HK-2 (cell line): ENCODE results near the gene UGT2B15.
"Not testable (repeated sequence)": the region's sequence is repeated elsewhere in the genome, so short reads cannot be mapped to it uniquely, and the experiment has no call there.

ENCODE experiments used
- DNase-seq: peaks from one replicate; pipeline ENCODE4 v3.0.0-alpha.2; 2018; ENCODE audit not compliant: unreplicated experiment

The UGT2B15 gene

DNA sequence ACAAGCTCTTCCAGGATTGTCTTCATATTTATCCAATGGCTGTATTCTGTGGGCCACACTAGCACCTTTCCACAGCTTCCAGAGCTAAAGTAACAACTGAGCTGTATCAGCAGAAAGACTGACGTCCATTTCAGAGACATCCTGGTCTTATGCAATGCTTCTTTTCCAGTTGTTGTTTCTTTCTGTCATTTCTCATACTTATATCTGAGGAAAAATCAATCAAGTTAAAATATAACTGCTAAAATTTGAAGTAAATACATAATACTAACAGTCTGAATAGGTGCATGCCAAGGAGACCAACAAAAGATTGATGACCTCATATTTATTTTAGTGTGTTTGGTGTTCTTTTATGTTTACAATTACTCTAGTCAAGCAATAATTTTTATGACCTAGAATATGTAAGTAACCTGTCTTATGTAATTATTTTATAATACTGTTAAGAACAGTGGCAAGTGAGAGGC, at the start of gene UGT2B15:
TSS of gene UGT2B15 (minus strand) at position 174 of the 461 bp plus-strand sequence. CDS start at position 140, 34 bp downstream.
- not testable (repeated sequence) for DNase-seq

DNA sequence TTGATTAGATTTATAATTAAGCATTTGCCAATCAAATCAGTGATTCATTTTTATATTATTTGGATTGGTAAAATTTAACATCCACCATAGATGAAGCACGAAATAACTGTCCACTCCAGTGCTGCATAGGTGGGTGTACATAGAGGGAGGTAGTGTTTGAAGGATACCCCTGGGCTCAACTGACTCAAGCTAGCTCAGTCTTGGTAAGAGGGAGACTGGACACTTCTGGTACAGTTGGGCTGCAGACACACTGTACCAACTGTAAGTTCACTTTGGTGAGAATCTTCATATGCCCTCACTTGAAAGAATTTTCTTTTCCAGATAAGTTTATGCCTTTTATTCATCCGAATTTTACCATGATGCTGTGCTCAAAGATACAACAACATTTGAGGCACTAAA, 48.6 kb upstream of the UGT2B15 start:
- no peak for DNase-seq

DNA sequence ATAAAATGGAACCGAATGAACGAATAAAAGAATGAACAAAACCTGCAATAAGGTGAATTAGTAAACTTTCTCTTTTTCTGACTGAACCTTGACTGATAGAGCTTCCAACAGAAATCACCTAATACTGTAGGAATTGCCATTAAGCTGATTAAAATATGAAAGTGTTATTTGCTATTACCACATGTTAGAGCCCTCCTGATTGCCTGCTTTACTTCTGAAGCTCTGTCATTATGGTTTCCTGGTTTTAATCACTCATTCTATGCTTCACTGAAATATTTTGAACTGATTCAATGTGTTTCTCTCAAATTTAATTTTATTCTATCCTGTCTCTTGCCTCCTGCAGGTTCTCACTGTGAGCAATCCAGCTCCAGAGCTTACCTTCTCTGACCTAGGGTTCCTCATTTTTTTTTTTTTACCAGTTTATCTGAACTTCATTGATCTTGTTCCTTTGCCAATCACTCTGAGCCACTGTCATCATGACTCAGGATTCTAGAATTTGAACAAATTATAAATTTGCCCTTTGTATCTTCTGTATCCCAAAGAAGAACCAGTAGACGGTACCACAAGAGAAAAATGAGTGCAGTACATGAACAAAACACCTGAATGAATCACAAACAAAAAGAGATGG, 48.1 kb upstream of the UGT2B15 start:
- DNase-seq: no peak

DNA sequence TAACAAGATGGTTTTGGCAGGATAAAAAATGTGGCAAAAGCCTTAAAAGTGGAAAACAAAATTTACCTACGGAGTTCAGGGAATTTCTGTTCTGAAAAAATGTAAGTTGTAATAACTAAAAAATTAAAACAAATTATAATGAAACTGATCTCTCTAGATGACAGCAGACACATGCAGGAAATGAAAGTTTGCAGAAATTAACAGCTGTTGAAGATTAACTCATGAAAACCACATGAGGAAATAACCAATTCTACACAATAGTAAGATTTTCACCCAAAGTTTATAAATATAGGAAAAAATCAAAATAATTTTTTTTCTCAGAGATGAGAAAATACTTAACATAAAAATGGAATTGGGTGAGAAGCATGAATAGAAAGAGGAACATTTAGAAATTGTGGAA, 47.5 kb upstream of the UGT2B15 start:
- DNase-seq: no peak

DNA sequence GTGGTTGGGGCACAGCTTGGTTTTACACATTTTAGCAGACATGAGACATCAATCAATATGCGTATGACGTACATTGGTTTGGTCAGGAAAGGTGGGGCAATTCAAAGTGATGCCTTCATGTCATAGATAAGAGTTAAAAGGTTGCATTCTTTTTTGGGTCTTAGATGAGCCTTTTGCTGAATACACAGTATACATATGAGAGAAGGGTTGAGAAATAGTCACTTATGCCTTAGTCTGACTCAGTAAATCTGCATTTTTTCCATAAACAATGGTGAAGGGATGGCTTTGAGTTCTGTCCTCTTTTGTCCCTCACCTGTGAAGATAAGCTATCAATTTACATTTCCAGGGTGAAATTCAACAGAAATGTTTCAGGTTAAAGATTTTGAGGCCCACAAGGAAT, 43.9 kb upstream of the UGT2B15 start:
- DNase-seq: no peak

DNA sequence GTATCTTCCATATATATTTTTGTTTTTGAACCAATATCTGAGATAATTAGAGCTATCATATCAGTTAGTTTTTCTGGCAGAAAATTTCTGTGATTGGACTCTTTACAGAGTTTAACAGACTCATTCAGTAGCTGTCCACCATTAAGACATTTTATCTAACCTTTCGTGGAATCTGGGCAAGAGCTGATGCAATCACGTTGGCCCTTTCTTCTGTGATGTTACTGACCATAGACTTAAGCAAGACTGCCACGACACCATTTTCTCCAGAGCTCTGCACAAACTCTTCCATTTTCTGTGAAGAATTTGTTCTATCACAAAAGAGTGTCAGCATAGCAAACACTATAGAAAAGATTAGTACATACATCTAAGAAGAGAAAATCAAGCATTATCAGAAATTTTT, 41.8 kb upstream of the UGT2B15 start:
- no peak for DNase-seq

DNA sequence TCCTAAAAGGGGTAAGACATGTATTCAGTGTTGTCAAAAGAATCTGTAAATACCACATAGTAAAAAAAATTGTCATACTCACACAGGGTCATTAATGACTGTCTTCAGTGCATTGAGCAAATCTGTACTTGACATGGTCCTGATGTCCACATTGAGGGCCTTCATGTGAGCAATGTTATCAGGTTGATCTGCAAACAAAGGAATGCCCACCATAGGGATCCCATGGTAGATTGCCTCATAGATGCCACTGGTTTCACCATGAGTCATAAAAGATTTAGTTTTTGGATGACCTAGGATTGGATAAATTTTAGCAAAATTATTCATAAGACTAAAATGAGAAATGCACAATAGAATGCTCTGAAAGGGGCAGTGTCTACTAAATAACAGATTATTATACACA, 38.1 kb upstream of the UGT2B15 start:
- no peak for DNase-seq

DNA sequence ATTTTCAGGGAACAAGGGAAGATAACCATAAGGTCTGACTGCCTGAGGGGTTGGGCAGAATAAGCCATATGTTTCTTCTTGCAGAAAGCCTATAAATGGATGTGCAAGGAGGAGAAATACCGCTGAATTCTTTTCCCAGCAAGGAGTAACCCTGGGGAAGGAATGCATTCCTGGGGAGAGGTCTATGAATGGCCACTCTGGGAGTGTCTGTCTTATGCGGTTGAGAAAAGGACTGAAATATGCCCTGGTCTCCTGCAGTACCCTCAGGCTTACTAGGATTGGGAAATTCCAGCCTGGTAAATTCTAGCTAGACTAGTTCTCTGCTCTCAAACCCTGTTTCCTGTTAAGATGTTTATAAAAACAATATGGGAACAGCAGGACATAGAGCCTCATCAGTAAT, 32.7 kb upstream of the UGT2B15 start:
- not testable (repeated sequence) for DNase-seq

DNA sequence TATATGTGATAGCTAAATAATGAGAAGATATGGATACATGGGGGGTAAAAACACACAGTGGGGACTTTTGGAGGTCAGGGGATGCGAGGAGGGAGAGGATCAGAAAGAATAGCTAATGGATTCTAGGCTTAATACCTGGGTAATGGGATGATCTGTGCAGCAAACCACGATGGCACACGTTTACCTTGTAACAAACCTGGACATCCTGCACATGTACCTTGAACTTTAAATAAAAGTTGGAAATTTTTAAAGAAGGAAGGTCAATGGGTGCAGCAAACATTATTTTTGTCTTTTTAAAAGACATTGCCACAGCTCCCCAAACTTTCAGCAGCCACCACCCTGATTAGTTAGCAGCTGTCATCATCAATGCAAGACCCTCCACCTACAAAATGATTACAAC, 29.7 kb upstream of the UGT2B15 start:
- DNase-seq: no peak

DNA sequence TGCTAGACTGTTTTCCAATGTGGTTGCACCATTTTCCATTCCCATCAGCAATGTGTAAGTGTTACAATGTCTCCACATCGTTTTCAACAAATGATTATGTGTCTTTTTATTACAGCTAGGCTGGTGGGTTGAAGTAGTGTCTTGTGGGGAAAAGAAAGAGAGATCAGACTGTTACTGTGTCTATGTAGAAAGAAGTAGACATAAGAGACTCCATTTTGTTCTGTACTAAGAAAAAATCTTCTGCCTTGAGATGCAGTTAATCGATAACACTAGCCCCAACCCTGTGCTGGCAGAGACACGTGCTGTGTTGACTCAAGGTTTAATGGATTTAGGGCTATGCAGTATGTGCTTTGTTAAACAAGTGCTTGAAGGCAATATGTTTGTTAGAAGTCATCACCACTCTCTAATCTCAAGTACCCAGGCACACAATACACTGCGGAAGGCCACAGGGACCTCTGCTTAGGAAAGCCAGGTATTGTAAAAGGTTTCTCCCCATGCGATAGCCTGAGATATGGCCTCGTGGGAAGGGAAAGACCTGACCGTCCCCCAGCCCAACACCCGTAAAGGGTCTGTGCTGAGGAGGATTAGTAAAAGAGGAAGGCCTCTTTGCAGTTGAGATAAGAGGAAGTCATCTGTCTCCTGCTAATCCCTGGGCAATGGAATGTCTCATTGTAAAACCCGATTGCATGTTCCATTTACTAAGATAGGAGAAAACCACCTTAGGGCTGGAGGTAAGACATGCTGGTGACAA, 23.0 kb upstream of the UGT2B15 start:
- DNase-seq: no peak

DNA sequence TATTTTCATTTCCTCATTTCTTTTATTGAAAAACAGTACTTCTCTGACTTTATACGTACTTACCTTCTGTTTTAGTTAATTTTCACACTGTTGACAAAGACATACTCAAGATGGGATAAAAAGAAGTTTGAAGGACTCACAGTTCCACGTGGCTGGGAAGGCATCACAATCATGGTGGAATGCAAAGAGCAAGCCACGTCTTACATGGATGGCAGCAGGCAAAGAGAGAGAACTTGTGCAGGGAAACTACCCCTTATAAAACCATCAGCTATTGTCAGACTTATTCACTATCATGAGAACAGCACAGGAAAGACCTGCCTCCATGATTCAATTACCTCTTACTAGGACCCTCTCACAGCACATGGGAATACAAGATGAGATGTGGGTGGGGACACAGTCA, 20.7 kb upstream of the UGT2B15 start:
- no peak for DNase-seq

DNA sequence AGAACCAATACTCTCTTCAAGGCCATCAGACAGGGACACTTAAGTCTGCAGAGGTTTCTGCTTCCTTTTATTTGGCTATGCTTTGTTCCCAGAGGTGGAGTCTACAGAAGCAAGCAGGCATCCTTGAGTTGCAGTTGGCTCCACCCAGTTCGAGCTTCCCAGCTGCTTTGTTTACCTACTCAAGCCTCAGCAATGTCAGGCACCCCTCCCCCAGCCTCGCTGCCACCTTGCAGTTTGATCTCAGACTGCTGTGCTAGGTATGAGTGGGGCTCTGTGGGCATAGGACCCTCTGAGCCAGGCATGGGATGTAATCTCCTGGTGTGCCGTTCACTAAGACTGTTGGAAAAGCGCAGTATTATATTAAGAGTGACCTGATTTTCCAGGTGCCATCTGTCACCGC, 12.6 kb upstream of the UGT2B15 start:
- DNase-seq: no peak

DNA sequence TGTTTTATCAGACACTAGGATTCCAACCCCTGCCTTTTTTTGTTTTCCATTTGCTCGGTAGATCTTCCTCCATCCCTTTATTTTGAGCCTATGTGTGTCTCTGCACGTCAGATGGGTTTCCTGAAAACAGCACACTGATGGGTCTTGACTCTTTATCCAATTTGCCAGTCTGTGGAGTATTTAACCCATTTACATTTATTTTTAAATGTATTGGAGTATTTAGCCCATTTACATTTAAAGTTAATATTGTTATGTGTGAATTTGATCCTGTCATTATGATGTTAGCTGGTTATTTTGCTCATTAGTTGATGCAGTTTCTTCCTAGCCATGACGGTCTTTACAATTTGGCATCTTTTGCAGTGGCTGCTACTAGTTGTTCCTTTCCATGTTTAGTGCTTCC, 10.8 kb upstream of the UGT2B15 start:
- not testable (repeated sequence) for DNase-seq

DNA sequence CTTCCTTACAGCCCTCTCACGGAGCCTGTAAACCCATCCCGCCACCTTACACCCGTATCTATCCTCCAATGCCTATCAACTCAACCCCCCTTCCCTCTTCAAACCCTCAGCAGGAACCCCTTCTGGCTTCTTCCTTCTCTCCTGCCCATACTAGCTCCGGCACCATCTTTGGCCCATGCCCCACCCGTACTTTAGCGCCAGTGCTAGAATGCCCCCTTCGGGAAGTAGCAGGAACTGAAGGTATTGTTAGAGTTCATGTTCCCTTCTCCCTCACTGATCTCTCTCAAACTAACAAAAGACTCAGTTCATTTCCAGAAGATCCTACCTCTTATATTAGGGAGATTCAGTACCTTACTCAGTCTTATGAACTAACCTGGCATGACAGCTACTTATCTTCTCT, 2.7 kb upstream of the UGT2B15 start:
- DNase-seq: no peak

DNA sequence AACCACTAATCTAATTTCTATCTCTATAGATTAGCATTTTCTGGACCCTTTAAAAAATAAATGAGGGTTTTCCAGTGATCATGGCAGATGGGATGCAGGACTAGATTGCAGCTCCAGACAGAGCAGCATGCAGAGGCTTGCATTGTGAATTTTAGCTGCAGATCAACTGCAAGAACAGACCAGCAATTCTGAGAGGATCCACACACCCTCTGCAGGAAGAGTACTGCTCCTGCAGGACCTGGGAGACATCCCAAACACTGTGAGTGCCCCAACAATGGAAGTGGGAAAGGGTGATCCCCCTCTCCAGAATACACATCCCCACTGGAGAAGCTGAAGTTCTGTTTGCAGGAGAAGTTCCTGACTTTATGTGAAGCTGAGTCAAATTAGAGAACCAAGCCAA, 765 bp upstream of the UGT2B15 start:
- DNase-seq: not testable (repeated sequence)

DNA sequence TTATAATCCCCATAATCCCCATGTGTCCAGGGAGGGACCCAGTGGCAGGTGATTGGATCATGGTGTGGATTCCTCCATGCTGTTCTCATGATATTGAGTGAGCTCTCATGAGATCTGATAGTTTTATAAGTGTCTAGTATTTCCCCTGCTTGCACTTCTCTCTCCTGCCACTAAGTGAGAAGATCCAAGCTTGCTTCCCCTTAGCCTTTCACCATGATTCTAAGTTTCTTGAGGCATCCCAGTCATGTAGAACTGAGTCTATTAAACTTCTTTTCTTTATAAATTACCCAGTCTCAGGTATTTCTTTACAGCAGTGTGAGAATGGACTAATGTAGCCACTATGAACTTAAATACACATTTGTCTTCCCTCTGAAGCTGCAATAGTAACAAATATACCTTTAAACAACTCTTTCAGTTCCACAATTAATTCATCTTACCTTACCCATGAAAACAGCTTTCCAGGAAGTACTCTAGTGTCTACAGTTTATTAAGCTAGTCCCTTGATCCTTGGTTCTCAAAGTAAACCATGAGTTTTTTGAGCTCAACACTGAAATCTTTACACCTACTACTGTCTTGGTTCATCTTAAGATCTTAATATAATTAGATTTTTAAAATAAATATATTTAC, 1.8 kb downstream of the UGT2B15 start:
- DNase-seq: not testable (repeated sequence)

DNA sequence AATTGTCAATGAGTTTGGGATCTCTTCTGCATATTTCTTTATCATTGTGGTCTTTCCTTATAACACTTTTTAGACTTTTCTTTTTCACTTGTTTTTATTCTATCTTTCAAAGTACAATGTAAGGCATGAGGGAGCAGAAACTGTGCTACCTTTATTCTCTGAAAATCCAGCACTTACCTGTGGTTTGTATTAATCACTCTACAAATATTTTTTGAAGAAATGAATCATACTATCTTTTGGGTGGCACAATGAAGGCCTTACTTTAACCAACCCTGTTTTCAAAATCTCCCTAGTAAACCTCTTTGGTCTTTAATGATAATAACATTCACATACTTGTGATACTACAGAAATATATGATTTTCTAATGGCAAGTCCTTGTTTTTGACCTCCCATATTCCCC, 2.9 kb downstream of the UGT2B15 start:
- not testable (repeated sequence) for DNase-seq

DNA sequence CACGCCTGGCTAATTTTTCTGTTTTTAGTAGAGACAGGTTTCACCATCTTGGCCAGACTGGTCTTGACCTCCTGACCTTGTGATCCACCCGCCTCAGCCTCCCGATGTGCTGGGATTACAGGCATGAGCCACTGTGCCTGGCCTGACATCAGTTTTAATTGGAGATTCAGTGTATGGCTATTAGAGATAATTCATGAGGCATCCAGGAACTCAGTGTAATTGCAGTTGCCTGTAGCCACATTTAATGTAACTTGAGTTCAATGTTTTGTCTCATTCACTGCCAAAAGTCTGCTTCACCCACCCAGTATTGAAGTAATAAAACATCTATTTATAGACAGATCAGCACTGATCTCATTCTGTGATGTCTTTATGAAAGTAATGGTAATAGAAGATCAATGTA, 5.7 kb downstream of the UGT2B15 start:
- DNase-seq: not testable (repeated sequence)

DNA sequence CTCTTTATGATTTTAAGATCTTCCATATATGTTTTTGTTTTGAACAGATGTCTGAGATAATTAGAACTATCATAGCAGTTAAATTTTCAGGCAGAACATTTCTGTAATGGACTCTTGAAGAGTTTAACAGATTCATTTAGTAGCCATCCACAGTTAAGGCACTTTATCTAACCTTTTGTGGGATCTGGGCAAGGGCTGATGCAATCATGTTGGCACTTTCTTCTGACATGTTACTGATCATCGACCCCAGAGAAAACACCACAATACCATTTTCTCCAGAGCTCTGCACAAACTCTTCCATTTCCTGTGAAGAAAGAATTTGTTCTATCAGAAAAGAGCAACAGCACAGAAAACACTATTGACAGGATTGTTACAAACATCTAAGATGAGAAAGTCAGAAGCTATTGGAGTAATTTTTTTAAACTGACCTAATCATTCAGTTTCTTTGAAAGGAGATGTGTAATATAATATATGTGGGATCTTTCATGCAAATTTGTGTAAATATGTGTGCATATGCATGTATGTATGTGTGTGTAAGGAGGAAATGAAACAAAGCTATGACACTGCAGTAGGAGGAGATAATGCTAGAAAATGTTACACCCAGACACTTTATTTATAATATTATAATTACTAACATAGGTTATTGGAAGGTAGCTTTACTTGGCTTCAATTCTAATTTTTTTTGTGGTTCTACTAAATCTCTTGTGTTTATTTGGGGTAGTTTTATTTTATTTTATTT, 7.4 kb downstream of the UGT2B15 start:
- DNase-seq: not testable (repeated sequence)

DNA sequence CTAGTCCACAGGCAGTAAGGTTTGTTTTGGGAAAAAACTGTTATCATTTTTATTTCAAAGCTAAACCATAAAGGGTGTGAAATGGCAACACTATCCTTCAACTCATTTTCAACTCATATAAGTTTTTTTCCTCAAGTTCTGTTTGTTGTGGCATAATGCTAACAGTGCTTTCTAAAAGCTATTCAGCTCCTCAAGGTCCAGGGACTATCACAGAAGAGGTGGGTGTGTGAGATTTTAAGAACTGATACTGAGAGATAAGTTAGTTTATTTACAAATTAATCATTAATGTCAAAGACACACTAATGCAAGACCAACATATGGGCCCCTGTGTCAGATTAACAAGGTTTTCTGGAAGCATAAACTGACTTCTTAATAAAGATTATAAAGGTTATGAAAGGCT, 11.8 kb downstream of the UGT2B15 start:
- no peak for DNase-seq

DNA sequence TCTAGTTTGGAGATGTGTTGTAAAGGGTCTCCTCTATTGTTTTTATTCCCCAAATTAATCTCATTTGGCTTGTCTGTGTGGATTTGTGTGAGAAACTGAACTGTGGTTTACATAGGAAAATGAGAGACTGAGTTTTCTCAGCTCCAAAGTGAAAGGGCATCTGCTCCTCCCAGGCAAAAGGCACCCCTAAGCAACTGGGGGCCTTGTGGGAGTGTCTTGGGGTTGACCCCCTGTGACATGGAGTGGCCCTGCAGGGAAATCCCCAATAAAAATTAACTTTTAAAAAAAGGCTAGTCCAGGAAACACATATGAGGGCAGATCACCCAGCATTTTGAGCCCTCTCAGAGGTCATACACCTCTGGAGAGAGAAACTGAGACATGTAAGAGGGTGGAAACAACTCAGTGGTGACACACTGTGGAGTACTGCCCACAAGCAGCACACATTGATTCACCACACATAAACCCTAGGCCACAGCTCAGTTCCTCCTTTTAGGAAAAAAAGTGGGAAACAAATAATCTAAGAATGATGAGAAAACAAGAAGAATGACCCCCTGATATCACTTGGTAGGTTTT, 13.3 kb downstream of the UGT2B15 start:
- DNase-seq: not testable (repeated sequence)

DNA sequence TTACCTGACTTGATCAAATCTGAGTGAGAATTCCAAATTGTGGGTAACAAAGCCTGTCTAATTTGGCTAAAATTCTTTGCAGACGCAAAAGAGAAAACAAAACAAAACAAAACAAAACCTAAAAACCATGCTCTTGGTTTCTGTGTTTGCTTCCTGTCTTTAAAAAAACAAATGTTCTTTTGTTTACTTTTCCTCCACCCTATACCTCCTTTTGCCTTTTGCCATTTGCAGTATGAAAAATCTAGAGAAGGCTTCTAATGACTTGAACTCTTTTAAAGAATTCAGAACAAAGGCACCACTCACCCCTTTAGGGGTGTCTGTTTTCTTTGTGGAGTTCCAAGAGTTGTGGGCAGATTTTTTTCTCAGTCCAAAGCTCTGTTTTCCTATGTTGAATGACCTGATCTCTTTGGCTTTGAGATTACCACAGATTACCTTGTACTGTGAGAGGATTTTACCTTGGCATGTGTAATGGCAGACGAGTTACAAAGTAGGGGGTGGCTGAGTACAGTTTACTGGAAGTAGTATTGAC, 13.9 kb downstream of the UGT2B15 start:
- not testable (repeated sequence) for DNase-seq
